ENCODE data around the gene GNAI3. TPM values are rescaled to one million over a fixed set of nuclear protein-coding genes. Genes with fewer than 3 reads are reported as not detected.
A peak's percentile ranks its signal among the peaks of the same experiment; 100 is the strongest.

Gene GNAI3
- polyA plus RNA-seq, 1 donor from 2014 or later: 10.6 TPM

- Histone ChIP-seq H3F3A (ENCODE audit: insufficient read depth, low read length, poor library complexity, severe bottlenecking) (no peaks in the 10 kb centered on the region), H3K4me3 (ENCODE audit: low read length) (no peak overlapping the region), H3K79me2 (replicated peaks; ENCODE audit: insufficient read depth, low read length) (no peaks in the 10 kb centered on the region), H3K9ac (ENCODE audit: low read length) (no peak overlapping the region), H4K20me1 (ENCODE audit: insufficient read depth) (no peaks in the 10 kb centered on the region), H3K9me2 (ENCODE audit: insufficient read depth, low read length) (no peaks in the 10 kb centered on the region), H3K36me3 (ENCODE audit: insufficient read depth, low read length) (no peaks in the 10 kb centered on the region), H3K27me3 (ENCODE audit: insufficient read depth, low read depth, low read length) (no peaks in the 10 kb centered on the region), H2AFZ (ENCODE audit: low read depth, low read length) (no peak overlapping the region), H3K27ac (ENCODE audit: low read length) (no peak overlapping the region), H3K4me2 (ENCODE audit: low read length) (no peak overlapping the region), H3K9me3 (ENCODE audit: low read length) (no peaks in the 10 kb centered on the region)
- TF ChIP-seq MXI1 (conservative IDR thresholded peaks at IDR 0.05; ENCODE audit: poor library complexity, severe bottlenecking): no peak
- no peak for TF ChIP-seq POLR2AphosphoS5 (IDR thresholded peaks at IDR 0.05)
- TF ChIP-seq REST (IDR thresholded peaks at IDR 0.05; ENCODE audit: borderline replicate concordance): no peak
- peak; percentile 74 for TF ChIP-seq SMC3 (conservative IDR thresholded peaks at IDR 0.05; ENCODE audit: poor library complexity)
- no peak for TF ChIP-seq TAF1 (IDR thresholded peaks at IDR 0.05; ENCODE audit: low read depth)
- no peak for TF ChIP-seq EZH2 (IDR thresholded peaks at IDR 0.05; ENCODE audit: borderline replicate concordance, insufficient read depth, low read length, poor library complexity, severe bottlenecking)
- TF ChIP-seq, protein P1, sequence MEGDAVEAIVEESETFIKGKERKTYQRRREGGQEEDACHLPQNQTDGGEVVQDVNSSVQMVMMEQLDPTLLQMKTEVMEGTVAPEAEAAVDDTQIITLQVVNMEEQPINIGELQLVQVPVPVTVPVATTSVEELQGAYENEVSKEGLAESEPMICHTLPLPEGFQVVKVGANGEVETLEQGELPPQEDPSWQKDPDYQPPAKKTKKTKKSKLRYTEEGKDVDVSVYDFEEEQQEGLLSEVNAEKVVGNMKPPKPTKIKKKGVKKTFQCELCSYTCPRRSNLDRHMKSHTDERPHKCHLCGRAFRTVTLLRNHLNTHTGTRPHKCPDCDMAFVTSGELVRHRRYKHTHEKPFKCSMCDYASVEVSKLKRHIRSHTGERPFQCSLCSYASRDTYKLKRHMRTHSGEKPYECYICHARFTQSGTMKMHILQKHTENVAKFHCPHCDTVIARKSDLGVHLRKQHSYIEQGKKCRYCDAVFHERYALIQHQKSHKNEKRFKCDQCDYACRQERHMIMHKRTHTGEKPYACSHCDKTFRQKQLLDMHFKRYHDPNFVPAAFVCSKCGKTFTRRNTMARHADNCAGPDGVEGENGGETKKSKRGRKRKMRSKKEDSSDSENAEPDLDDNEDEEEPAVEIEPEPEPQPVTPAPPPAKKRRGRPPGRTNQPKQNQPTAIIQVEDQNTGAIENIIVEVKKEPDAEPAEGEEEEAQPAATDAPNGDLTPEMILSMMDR (IDR thresholded peaks at IDR 0.05; ENCODE audit: poor library complexity, severe bottlenecking): peak; percentile 73
- peak; percentile 62 for TF ChIP-seq RAD21 (conservative IDR thresholded peaks at IDR 0.05)
- no peak for TF ChIP-seq EP300 (conservative IDR thresholded peaks at IDR 0.05; ENCODE audit: poor library complexity, severe bottlenecking)
These were observed 92.0 kb downstream of the GNAI3 start for GRCh38 chr1:109640285-109640865.

GRCh38 chr1:109641078-109641740 is 92.8 kb downstream of the GNAI3 start:
- H3K9ac ChIP-seq (ENCODE audit: low read length): no peak overlapping the region
- no peaks in the 10 kb centered on the region for H3K79me2 ChIP-seq (replicated peaks; ENCODE audit: insufficient read depth, low read length)
- no peaks in the 10 kb centered on the region for H4K20me1 ChIP-seq (ENCODE audit: insufficient read depth)
- no peak overlapping the region for H3K27ac ChIP-seq (ENCODE audit: low read length)
- H3K9me2 ChIP-seq (ENCODE audit: insufficient read depth, low read length): no peaks in the 10 kb centered on the region
- no peak overlapping the region for H2AFZ ChIP-seq (ENCODE audit: low read depth, low read length)
- H3K4me3 ChIP-seq (ENCODE audit: low read length): no peak overlapping the region
- no peak overlapping the region for H3K4me2 ChIP-seq (ENCODE audit: low read length)
- H3F3A ChIP-seq (ENCODE audit: insufficient read depth, low read length, poor library complexity, severe bottlenecking): no peaks in the 10 kb centered on the region
- no peak for TF ChIP-seq EZH2 (IDR thresholded peaks at IDR 0.05; ENCODE audit: borderline replicate concordance, insufficient read depth, low read length, poor library complexity, severe bottlenecking)
- TF ChIP-seq, protein P1 (IDR thresholded peaks at IDR 0.05; ENCODE audit: poor library complexity, severe bottlenecking): no peak
- H3K27me3 ChIP-seq (ENCODE audit: insufficient read depth, low read depth, low read length): no peaks in the 10 kb centered on the region
- H3K36me3 ChIP-seq (ENCODE audit: insufficient read depth, low read length): no peaks in the 10 kb centered on the region
- H3K9me3 ChIP-seq (ENCODE audit: low read length): no peaks in the 10 kb centered on the region

Measured in neural cell (in vitro differentiated cells).